ENCODE results near the gene DACT2.
A peak's percentile ranks its signal among the peaks of the same experiment; 100 is the strongest.
"Not testable (repeated sequence)": the region's sequence is repeated elsewhere in the genome, so short reads cannot be mapped to it uniquely, and the experiment has no call there.

Gene DACT2

GRCh38 chr6:168320634-168321033, 1.1 kb upstream of the DACT2 start:
- no peak for DNase-seq (ENCODE audit: low spot score)

DNA sequence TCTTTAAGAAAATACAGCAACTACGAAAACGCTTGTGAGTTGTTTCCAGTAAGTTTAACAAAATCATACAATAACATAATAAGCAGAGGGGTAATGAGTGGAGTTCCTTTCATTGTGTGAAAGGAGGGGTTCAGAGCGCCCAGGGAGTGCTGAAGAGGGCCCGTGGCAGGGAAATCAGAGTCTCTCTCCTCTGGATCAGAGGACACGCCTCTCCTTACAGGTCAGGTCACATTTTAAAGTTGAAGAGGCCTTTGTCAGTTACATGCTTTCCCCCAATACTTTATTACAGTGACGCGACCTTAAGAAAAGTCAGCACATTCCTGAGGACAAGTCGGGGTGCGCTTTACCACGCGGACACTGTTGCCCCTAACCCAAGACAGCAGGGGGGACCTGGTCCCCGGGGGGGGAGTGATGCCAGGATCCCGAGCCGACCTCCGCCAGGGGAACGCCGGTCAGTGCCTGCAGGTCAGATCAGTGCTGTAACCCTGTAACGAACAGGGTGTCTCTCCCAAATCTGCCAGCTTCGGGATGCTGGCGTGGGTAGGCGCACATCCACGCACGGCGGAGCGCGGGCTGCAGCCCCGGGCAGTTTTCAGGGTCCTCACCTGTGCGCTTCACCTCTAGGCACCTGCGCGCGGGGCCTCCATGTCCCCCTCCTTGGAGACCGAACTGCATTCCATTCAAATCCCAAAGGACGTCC, 848 bp downstream of the DACT2 start:
- DNase-seq (ENCODE audit: low spot score) = no peak

DNA sequence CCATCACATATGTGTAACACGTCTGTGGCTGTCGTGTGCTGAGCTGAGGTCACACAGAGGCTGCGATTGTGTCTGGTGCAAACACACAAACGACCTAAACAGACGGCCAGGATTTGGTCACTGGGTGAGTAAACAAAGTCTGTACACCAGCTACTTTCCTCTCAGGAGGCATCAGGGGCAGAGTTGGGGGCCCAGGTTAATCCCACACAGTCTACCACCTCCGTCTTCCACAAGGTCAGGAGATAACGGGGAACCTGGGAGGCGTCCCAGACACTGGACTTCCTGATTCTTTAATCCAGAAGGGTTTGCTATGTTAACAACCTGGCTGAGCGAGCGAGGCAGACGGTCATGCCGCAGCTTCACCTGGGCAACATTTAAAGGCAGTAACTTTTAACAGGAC, 1.5 kb downstream of the DACT2 start:
- no peak for DNase-seq (ENCODE audit: low spot score)

DNA sequence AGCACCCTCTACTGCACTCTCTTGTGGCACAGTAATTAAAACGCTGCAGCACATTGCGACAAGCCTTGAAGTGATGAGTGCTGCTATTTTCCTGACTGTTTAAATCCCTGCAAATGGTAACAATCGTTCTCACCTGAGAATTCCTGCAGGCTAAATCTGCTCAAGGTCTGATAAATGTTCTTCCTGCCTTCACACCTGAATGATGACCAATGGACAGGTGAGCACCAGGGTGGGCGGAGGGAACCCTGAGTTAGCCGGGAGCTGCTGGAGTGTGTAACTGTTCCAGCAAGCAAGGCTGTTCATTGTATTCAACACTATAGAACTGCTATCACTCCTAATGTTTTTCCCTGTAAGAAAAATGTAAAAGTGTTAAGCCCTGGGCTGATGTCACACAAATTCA, 4.0 kb downstream of the DACT2 start:
- DNase-seq (ENCODE audit: low spot score) = no peak

- DNase-seq (ENCODE audit: low spot score) = no peak
Observed at GRCh38 chr6:168314948-168315347, 4.6 kb downstream of the DACT2 start.

DNA sequence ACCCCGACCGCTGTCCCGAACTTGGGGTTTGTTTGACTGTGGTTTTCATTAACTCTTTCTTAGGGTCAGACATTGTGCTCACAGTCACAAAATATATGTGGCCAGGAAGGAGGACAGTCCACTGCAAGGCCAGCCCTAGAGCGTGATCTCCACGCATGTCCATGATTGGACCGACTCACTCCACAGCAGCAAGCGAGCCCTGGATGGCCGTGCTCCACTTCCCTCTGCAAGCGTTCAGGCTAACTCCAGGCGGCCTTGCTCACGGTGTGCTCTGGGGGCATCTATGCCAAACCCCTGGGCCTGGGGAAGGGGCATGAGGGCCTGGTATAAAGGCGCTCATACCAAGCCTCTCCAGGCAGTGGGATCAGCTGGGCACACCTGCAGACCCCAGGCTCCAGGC, 5.6 kb downstream of the DACT2 start:
- no peak for DNase-seq (ENCODE audit: low spot score)

GRCh38 chr6:168313431-168314011, 6.1 kb downstream of the DACT2 start:
- no peak for DNase-seq (ENCODE audit: low spot score)

DNA sequence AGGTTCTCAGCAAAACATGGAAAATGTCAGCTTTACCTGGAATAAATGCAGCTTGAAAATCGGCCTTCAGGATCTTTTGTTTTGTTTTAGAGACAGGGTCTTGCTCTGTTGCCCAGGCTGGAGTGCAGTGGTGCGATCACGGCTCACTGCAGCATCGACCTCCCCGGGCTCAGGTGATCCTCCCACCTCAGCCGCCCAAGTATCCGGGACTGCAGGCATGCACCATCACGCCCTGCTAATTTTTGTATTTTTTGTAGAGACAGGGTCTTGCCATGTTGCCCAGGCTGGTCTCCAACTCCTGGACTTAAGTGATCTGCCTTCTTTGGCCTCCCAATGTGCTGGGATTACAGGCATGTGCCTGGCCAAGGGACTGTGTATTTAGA, 7.5 kb downstream of the DACT2 start:
- not testable (repeated sequence) for DNase-seq (ENCODE audit: low spot score)

GRCh38 chr6:168311410-168312124, 8.0 kb downstream of the DACT2 start:
- no peak for DNase-seq (ENCODE audit: low spot score)

GRCh38 chr6:168310945-168311344, 8.6 kb downstream of the DACT2 start:
- no peak for DNase-seq (ENCODE audit: low spot score)

DNA sequence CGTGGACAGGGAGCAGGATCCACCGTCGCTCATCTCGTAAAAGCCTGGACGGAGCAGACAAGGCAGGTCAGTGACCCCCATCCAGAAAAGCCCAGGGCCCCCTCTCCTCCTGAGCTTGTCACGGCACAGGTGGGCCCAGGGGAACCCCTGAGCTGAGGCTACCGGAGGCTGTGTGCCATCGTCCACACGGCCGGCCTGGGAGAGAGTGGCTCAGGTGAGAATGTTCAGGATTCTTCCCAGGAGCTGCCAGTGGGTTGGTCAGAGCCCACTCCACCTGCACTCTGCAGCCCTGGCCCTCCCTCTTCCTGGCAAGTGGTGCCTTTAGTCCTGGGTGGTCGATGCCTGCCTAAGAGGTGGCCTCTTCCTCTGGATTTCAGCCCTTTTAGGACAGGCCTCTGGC, 9.2 kb downstream of the DACT2 start:
- DNase-seq (ENCODE audit: low spot score) = no peak

GRCh38 chr6:168309997-168310396, 9.6 kb downstream of the DACT2 start:
- no peak for DNase-seq (ENCODE audit: low spot score)

DNA sequence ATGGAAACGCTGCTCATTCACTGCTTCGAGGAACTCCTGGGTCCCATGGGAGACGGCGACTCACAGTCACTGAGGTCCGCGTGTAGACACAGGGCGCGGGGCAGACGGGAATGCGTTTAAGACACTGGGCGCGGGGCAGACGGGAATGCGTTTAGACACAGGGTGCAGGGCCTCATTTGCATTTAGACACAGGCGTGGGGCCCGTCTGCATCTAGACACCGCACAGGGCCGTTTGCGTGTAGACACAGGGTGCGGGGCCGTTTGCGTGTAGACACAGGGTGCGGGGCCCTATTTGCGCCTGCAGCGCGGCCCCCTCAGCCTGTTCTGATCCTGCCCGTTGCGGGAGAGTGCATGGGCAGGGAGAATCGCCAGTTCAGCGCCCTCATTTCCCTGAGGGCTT, 10.4 kb downstream of the DACT2 start:
- no peak for DNase-seq (ENCODE audit: low spot score)

DNA sequence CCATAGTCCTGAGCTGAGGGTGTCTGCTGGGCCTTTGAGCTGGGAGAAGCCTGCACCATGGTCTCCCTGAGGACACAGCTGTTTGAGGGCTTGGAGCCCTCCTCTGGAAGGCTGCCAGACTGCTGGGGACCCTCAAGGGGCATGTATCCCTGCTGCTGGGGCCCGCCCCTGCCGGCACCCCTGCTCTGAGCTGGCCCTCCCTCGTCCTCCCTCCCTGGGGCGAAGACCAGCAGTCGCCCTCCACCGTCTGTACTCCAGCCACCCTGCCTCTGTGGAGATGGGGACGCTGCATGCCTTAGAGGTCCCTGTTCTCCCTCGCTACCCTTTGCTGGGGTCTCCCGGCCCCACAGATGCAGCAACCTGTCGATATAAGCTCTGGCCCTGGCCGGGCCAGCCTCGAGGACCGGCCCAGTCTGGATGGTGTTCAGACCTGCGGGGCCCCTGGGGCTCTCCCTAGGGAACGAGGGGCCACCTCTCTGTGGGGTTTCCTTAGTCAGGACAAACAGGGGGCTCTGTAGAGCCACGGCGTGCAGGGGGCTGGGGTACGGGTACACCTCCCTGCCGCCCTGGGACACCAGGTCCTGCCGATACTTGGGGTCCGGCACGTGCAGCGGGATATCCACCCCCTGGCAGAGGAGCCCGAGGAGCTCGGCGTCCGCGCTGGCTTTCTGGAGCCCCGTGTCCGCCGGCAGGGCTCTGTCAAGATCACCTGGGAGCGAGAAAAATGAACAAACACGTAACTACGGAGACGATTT, 11.0 kb downstream of the DACT2 start:
- DNase-seq (ENCODE audit: low spot score) = no peak

- DNase-seq (ENCODE audit: low spot score) = no peak
Observed at GRCh38 chr6:168307695-168308021, 11.9 kb downstream of the DACT2 start.

DNA sequence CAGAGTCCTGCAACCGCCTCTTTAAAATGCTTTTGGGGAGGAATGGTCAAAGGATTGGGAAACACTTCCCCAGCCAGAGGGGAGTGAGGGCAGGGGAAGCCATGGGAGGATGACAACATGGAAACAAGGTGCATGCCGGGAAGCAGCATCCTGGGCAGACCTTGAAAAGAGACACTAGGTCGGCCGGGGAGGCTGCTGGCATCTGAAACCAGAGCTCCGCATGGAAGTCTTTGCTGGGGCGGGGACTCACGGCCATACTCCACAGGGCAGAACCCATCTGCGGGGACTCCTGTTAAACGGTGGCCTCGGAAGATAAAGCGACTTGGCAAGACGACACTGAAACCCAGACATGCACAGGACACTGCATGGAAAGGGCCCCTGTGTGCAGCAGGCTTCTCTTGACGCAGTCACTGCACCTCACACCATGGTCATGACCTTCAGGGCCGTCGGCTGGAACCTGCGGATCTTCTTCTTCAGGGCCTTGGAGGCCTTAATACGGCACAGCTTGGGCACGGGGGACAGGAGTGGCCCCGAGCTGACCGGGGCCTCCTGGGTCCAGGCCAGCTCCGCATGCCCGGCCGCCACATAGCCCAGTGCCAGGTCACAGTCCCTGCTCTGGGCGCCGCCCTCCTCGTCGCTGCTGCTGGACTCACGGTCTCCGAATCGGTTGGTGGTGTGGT, 12.4 kb downstream of the DACT2 start:
- DNase-seq (ENCODE audit: low spot score) = no peak

- DNase-seq (ENCODE audit: low spot score) = peak; percentile 81
Observed at GRCh38 chr6:168305863-168306262, 13.7 kb downstream of the DACT2 start.

DNA sequence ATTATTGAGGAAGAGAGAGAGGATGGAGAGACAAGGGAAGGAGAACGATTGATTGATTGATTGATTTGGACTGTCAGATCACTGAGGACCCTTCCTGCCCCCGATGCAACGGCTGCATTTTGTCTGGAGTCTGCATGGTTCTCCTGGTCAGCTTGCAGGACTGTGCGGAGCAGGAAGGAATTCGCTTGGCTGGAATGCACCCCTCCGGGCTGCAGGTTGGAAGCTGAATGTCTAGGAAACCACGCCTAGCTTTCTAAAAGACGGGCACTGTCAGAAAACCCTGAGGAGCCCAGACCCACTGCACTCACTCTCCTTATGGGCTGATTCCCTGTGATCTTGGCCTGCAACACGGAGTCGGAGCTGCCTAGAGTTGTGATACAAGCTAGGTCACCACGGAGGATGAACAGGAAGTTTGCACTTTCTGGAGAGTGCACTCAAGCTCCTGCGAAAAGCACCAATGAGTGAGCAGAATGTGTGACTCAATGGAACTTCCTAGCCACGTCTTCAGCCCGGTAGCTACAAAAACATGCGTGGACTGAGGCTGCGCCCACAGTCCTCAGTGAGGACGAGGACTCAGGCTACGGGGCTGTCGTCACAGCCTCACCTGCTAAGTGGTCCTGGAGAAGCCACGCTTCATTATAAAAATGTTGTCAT, 14.4 kb downstream of the DACT2 start:
- DNase-seq (ENCODE audit: low spot score) = no peak

DNA sequence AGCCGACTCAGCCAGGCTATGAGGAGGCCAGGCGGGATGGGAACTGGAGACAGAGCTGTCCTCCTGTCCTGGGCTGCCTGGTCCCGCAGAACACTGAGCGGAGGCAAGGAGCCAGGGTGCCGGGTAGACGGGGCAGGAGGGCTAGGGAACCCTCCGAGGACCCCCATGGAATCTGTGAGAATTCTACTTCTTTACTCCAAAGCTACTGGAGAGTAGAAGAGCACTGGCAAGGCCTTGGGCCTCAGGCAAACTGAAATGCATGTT, 14.9 kb downstream of the DACT2 start:
- DNase-seq (ENCODE audit: low spot score) = no peak

GRCh38 chr6:168303982-168304751, 15.4 kb downstream of the DACT2 start:
- DNase-seq (ENCODE audit: low spot score) = peak; percentile 78

DNA sequence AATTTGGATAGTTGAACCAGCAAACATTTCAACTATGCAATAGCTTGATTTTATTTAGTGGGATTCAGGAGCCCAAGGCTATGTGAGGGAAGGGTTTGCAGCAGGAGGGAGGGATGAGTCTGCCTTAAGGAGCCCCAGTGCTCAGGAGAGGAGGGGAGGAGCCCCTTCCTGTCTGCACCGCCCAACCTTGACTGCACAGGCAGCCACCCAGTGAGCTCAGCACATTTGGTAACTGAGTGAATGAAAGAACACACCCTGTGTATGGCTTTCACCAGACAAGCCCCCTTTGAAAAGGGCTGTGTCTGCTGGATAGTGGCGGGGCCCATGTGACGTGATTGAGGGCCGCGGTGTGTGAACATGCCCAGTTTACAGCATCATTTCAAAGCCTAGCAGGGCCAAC, 17.0 kb downstream of the DACT2 start:
- no peak for DNase-seq (ENCODE audit: low spot score)

Measured in putamen (tissue), 1 donor.